GM18909 (cell line): Measurements from ENCODE around the gene PGM3.
"Not testable (repeated sequence)": the region's sequence is repeated elsewhere in the genome, so short reads cannot be mapped to it uniquely, and the experiment has no call there.

Experiments used
- ATAC-seq: cut with Tn5 transposase; IDR thresholded peaks from one replicate; pipeline ENCODE4 v1.9.1; 2021; ENCODE audit warnings: mild to moderate bottlenecking; ENCODE audit not compliant: unreplicated experiment, poor library complexity

Gene PGM3

GRCh38 chr6:83192871-83193746 lies at the start of gene PGM3, which contains the start of gene RWDD2A:
PGM3 (minus strand) TSS chr6:83193265; CDS start chr6:83191012, 2,253 bp downstream.
RWDD2A (plus strand) TSS chr6:83193357; CDS start chr6:83194452, 1,095 bp downstream.
- peak; percentile 97 for ATAC-seq

- no peak for ATAC-seq
Measured at GRCh38 chr6:83231146-83231545, 38.1 kb upstream of the PGM3 start.

- ATAC-seq, result no peak
Measured at GRCh38 chr6:83226517-83226916, 33.5 kb upstream of the PGM3 start.

GRCh38 chr6:83221889-83222479 lies 28.9 kb upstream of the PGM3 start:
- no peak for ATAC-seq

GRCh38 chr6:83221276-83221675 lies 28.2 kb upstream of the PGM3 start:
- no peak for ATAC-seq

GRCh38 chr6:83220121-83220520 lies 27.1 kb upstream of the PGM3 start:
- no peak for ATAC-seq

- no peak for ATAC-seq
Measured at GRCh38 chr6:83218646-83219045, 25.6 kb upstream of the PGM3 start.

GRCh38 chr6:83216806-83217205 lies 23.7 kb upstream of the PGM3 start:
- no peak for ATAC-seq

- peak; percentile 100 for ATAC-seq
Measured at GRCh38 chr6:83215131-83216047, 22.3 kb upstream of the PGM3 start.

GRCh38 chr6:83202031-83202430 lies 9.0 kb upstream of the PGM3 start:
- ATAC-seq, result no peak

GRCh38 chr6:83199863-83200225 lies 6.8 kb upstream of the PGM3 start:
- ATAC-seq, result peak; percentile 7

- ATAC-seq, result peak; percentile 65
Measured at GRCh38 chr6:83199173-83199862, 6.3 kb upstream of the PGM3 start.

- no peak for ATAC-seq
Measured at GRCh38 chr6:83198486-83199172, 5.6 kb upstream of the PGM3 start.

GRCh38 chr6:83193747-83194566 lies 892 bp upstream of the PGM3 start:
- peak; percentile 25 for ATAC-seq

- no peak for ATAC-seq
Measured at GRCh38 chr6:83192456-83192855, 609 bp downstream of the PGM3 start.

GRCh38 chr6:83191974-83192373 lies 1.1 kb downstream of the PGM3 start:
- not testable (repeated sequence) for ATAC-seq

- ATAC-seq, result no peak
Measured at GRCh38 chr6:83190626-83191025, 2.4 kb downstream of the PGM3 start.

GRCh38 chr6:83188501-83188900 lies 4.6 kb downstream of the PGM3 start:
- ATAC-seq, result no peak

GRCh38 chr6:83185096-83185495 lies 8.0 kb downstream of the PGM3 start:
- no peak for ATAC-seq
